ENCODE results near the gene ZNF407. TPM values are rescaled to one million over a fixed set of nuclear protein-coding genes. Genes with fewer than 3 reads are reported as not detected.

ZNF407 gene
- total and polyA plus RNA-seq, 9 donors = 5.3 to 22.3 (median 18.7) TPM

GRCh38 chr18:75029481-75029880 lies 431.8 kb downstream of the ZNF407 start:
- intact Hi-C loops (cut with DNase I) = no loop called here
- WGBS, 3 donors = 95 to 96% (median 95%) methylated on average over 16 of the region's 16 CpGs

GRCh38 chr18:75031717-75032317 lies 434.1 kb downstream of the ZNF407 start:
- intact Hi-C loops (cut with DNase I) = no loop called here
- 10 to 29% (median 11%) methylated on average over 11 of the region's 11 CpGs for WGBS, 3 donors

More at GRCh38 chr18:75029481-75029880, 431.8 kb downstream of the ZNF407 start:
- no peak overlapping the region for H3K4me3 ChIP-seq
- no peaks in the 10 kb centered on the region for H3K4me1 ChIP-seq (ENCODE audit: insufficient read depth)
- no peak overlapping the region for H3K27ac ChIP-seq
- no peaks in the 10 kb centered on the region for H3K36me3 ChIP-seq
- no peaks in the 10 kb centered on the region for H3K27me3 ChIP-seq
- no peak for DNase-seq
- no peaks in the 10 kb centered on the region for H3K9me3 ChIP-seq
- TF ChIP-seq POLR2A (IDR thresholded peaks at IDR 0.05) = no peak
- no peak for TF ChIP-seq EP300 (IDR thresholded peaks at IDR 0.05)
- TF ChIP-seq CTCF (IDR thresholded peaks at IDR 0.05) = no peak

GRCh38 chr18:75033516-75033915 lies 435.8 kb downstream of the ZNF407 start:
- Histone ChIP-seq H3K9me3 (no peaks in the 10 kb centered on the region), H3K27me3 (no peaks in the 10 kb centered on the region), H3K4me1 (ENCODE audit: insufficient read depth) (no peaks in the 10 kb centered on the region), H3K36me3 (no peaks in the 10 kb centered on the region), H3K4me3 (no peak overlapping the region), H3K27ac (no peak overlapping the region)
- intact Hi-C loops (cut with DNase I) = no loop called here
- no peak for DNase-seq
- TF ChIP-seq EP300 (IDR thresholded peaks at IDR 0.05) (no peak), CTCF (IDR thresholded peaks at IDR 0.05) (no peak), POLR2A (IDR thresholded peaks at IDR 0.05) (no peak)
- WGBS, 3 donors = 93% methylated on average over 7 of the region's 7 CpGs

More at GRCh38 chr18:75031717-75032317, 434.1 kb downstream of the ZNF407 start:
- peak in 1 of 5 donors; percentile 36 for DNase-seq
- no peaks in the 10 kb centered on the region for H3K27me3 ChIP-seq
- H3K4me1 ChIP-seq (ENCODE audit: insufficient read depth) = no peaks in the 10 kb centered on the region
- H3K9me3 ChIP-seq = no peaks in the 10 kb centered on the region
- no peaks in the 10 kb centered on the region for H3K36me3 ChIP-seq
- no peak overlapping the region for H3K4me3 ChIP-seq
- TF ChIP-seq CTCF (IDR thresholded peaks at IDR 0.05) = no peak
- no peak for TF ChIP-seq POLR2A (IDR thresholded peaks at IDR 0.05)
- TF ChIP-seq EP300 (IDR thresholded peaks at IDR 0.05) = no peak
- no peak overlapping the region for H3K27ac ChIP-seq

GRCh38 chr18:75034937-75035336 lies 437.3 kb downstream of the ZNF407 start:
- Histone ChIP-seq H3K27ac (no peak overlapping the region), H3K27me3 (no peaks in the 10 kb centered on the region), H3K36me3 (no peaks in the 10 kb centered on the region), H3K4me1 (ENCODE audit: insufficient read depth) (no peaks in the 10 kb centered on the region), H3K4me3 (no peak overlapping the region), H3K9me3 (no peaks in the 10 kb centered on the region)
- TF ChIP-seq CTCF (IDR thresholded peaks at IDR 0.05) (no peak), EP300 (IDR thresholded peaks at IDR 0.05) (no peak), POLR2A (IDR thresholded peaks at IDR 0.05) (no peak)
- DNase-seq = no peak
- 42 to 49% (median 47%) methylated on average over 3 of the region's 3 CpGs for WGBS, 3 donors
- intact Hi-C loops (cut with DNase I) = no loop called here
